ENCODE measurements around the gene SELENOV. TPM values are rescaled to one million over a fixed set of nuclear protein-coding genes. Genes with fewer than 3 reads are reported as not detected.
A peak's percentile ranks its signal among the peaks of the same experiment; 100 is the strongest.

SELENOV gene
- total and polyA plus RNA-seq, 9 donors, result 0.08 to 0.48 (median 0.34) TPM; not detected in 3

DNA sequence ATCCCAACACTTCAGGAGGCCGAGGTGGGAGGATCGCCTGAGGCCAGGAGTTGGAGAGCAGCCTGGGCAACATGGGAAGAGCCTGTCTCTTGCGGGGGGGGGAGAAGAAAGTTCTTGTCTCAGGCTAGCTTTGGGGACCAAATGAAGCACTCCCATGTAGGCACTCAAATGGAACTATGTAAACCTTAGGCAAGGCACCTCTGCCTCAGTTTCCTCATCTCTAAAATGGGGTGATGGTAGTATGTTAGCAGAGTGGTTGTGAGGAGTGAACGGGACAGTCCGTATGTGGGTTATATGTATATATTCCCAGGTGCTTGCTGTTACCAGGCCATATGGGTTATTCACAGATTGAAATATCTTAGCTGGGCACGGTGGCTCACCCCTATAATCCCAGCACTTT, 22.7 kb upstream of the SELENOV start:
- Histone ChIP-seq H3K27ac (ENCODE audit: low read length) (no peak overlapping the region), H3K4me3 (ENCODE audit: low read length) (no peak overlapping the region), H3K9me3 (replicated peaks; ENCODE audit: control insufficient read depth, low read depth, low read length) (no peaks in the 10 kb centered on the region), H3K27me3 (ENCODE audit: control insufficient read depth, insufficient read depth, low read length) (peaks cover 14% of the 10 kb centered on the region), H3K36me3 (ENCODE audit: control insufficient read depth, insufficient read depth, low read length) (peaks cover 41% of the 10 kb centered on the region), H3K4me1 (ENCODE audit: control insufficient read depth, insufficient read depth, low read length) (no peaks in the 10 kb centered on the region)
- no peak for DNase-seq
- WGBS (ENCODE audit: insufficient coverage), result 67% methylated on average over 1 of the region's 6 CpGs

DNA sequence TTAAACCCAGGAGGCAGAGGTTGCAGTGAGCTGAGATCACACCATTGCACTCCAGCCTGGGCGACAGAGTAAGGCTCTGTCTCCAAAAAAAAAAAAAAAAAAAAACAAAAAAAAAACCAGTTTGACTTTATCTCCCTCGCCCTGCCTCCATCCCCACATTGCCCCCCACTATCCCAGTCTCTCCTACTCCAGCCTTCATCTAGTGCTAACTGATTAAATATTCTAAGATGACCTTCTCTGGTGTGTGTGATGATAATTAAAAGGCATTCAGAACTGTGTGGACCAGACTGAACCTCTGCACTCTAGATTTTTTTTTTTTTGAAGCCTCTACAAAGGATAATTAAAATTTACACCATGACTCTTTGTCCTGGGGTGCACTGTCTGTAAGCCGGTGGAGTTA, 22.2 kb upstream of the SELENOV start:
- no CpG with 5 or more reads among the region's 3 CpGs for WGBS (ENCODE audit: insufficient coverage)

DNA sequence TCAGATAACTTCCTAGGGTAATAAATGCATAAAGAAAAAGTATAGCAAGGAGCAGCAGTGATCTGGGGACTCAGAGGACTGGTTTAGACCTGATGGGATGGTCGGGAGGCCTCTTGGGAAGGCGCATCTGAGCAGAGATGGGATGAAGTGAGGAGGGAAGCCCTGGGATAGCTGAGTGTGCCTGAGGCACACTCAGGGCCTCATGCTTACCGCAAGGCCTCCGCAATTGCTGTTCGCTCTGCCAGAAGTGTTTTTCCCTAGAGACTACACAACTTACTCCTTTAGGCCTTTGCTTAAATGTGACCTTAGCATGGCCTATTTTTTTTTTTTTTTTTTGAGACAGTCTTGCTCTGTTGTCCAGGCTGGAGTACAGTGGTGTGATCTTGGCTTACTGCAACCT, 20.3 kb upstream of the SELENOV start:
- Histone ChIP-seq H3K4me1 (ENCODE audit: control insufficient read depth, insufficient read depth, low read length) (peaks cover 14% of the 10 kb centered on the region), H3K4me3 (ENCODE audit: low read length) (no peak overlapping the region), H3K27ac (ENCODE audit: low read length) (no peak overlapping the region), H3K36me3 (ENCODE audit: control insufficient read depth, insufficient read depth, low read length) (peaks cover 17% of the 10 kb centered on the region), H3K27me3 (ENCODE audit: control insufficient read depth, insufficient read depth, low read length) (peaks cover 38% of the 10 kb centered on the region), H3K9me3 (replicated peaks; ENCODE audit: control insufficient read depth, low read depth, low read length) (no peaks in the 10 kb centered on the region)
- 46% methylated on average over 2 of the region's 5 CpGs for WGBS (ENCODE audit: insufficient coverage)
- no peak for DNase-seq

More for the DNA sequence above, 22.2 kb upstream of the SELENOV start:
- Histone ChIP-seq H3K4me3 (ENCODE audit: low read length) (no peak overlapping the region), H3K4me1 (ENCODE audit: control insufficient read depth, insufficient read depth, low read length) (peaks cover 3% of the 10 kb centered on the region), H3K36me3 (ENCODE audit: control insufficient read depth, insufficient read depth, low read length) (peaks cover 36% of the 10 kb centered on the region), H3K27me3 (ENCODE audit: control insufficient read depth, insufficient read depth, low read length) (peaks cover 20% of the 10 kb centered on the region), H3K27ac (ENCODE audit: low read length) (no peak overlapping the region), H3K9me3 (replicated peaks; ENCODE audit: control insufficient read depth, low read depth, low read length) (no peaks in the 10 kb centered on the region)
- DNase-seq, result no peak

DNA sequence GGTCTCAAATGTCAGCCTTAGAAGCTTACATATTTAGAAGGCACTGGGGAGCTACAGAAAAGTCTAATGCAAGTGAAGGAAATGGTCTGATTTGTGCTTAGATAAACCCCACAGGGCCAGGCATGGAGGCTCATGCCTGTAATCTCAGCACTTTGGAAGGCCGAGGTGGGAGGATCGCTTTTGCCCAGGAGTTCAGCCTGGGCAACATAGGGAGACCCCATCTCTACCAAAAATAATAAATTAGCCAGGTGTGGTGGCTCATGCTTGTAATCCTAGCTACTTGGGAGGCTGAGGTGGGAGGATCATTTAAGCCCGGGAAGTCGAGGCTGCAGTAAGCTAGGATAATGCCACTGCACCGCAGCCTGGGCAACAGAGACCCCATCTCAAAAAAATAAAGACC, 18.9 kb upstream of the SELENOV start:
- Histone ChIP-seq H3K36me3 (ENCODE audit: control insufficient read depth, insufficient read depth, low read length) (peaks cover 10% of the 10 kb centered on the region), H3K4me1 (ENCODE audit: control insufficient read depth, insufficient read depth, low read length) (peaks cover 14% of the 10 kb centered on the region), H3K4me3 (ENCODE audit: low read length) (no peak overlapping the region), H3K9me3 (replicated peaks; ENCODE audit: control insufficient read depth, low read depth, low read length) (no peaks in the 10 kb centered on the region), H3K27ac (ENCODE audit: low read length) (no peak overlapping the region), H3K27me3 (ENCODE audit: control insufficient read depth, insufficient read depth, low read length) (peaks cover 50% of the 10 kb centered on the region)
- no CpG with 5 or more reads among the region's 5 CpGs for WGBS (ENCODE audit: insufficient coverage)
- no peak for DNase-seq

DNA sequence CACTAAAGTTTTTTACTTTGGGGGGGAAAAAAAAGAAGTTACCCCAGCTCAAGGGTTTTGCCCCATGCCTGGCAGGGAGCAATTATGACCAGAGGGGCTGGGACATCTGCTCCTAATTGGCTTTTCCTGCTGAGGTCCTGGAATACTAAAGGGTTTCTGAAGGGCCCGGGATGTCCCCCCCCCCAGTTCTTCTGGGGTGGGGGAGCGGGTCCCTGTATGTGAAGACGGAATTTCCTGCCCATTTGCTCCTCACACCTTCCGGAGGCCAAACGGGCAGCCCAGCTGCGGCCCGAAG, 17.3 kb upstream of the SELENOV start:
- Histone ChIP-seq H3K27ac (ENCODE audit: low read length) (no peak overlapping the region), H3K4me3 (ENCODE audit: low read length) (no peak overlapping the region), H3K36me3 (ENCODE audit: control insufficient read depth, insufficient read depth, low read length) (no peaks in the 10 kb centered on the region), H3K4me1 (ENCODE audit: control insufficient read depth, insufficient read depth, low read length) (peaks cover 14% of the 10 kb centered on the region), H3K27me3 (ENCODE audit: control insufficient read depth, insufficient read depth, low read length) (peaks cover 61% of the 10 kb centered on the region), H3K9me3 (replicated peaks; ENCODE audit: control insufficient read depth, low read depth, low read length) (no peaks in the 10 kb centered on the region)
- no CpG with 5 or more reads among the region's 7 CpGs for WGBS (ENCODE audit: insufficient coverage)
- no peak for DNase-seq

DNA sequence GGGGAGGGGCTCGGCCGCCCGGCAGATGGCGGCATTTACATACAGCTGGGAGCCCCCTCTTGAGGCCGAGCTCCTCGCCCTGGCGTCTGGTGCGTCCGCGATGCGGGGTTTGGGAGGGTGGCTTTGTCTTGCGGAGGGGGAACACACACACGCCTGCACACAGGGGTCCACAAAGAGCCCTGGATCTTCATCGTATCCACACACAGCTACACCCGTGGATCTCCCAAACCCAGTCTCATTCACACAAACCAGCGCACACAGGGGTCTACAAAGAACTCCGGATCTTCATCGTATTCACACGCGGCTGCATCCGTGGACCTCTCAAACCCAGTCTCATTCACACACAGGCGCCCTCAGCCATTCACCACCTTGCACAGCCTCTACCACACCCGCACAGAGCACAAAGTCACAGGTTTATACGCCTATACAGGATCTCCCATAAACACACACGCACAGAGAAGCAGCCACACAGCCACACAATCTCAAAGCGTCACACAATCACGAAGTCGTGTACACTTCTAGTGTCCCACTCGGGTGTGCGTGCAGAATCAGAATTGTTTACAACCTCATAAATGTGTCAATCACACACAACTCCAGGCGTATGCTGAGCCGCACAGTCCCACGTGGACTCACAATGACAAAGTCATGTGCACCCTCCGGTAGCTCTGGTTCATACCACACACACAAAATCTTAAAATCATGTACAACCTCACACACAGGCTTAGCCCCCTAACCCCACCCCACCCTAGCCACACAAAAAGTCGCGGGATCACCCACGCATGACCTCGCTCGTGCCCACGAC, 16.7 kb upstream of the SELENOV start:
- under 1% methylated on average over 30 of the region's 40 CpGs for WGBS (ENCODE audit: insufficient coverage)
- H3K27me3 ChIP-seq (ENCODE audit: control insufficient read depth, insufficient read depth, low read length), result peaks cover 64% of the 10 kb centered on the region
- peaks cover 17% of the 10 kb centered on the region for H3K4me1 ChIP-seq (ENCODE audit: control insufficient read depth, insufficient read depth, low read length)
- peak; percentile 55 for DNase-seq
- no peaks in the 10 kb centered on the region for H3K9me3 ChIP-seq (replicated peaks; ENCODE audit: control insufficient read depth, low read depth, low read length)
- H3K4me3 ChIP-seq (ENCODE audit: low read length), result no peak overlapping the region
- H3K27ac ChIP-seq (ENCODE audit: low read length), result no peak overlapping the region
- H3K36me3 ChIP-seq (ENCODE audit: control insufficient read depth, insufficient read depth, low read length), result no peaks in the 10 kb centered on the region

DNA sequence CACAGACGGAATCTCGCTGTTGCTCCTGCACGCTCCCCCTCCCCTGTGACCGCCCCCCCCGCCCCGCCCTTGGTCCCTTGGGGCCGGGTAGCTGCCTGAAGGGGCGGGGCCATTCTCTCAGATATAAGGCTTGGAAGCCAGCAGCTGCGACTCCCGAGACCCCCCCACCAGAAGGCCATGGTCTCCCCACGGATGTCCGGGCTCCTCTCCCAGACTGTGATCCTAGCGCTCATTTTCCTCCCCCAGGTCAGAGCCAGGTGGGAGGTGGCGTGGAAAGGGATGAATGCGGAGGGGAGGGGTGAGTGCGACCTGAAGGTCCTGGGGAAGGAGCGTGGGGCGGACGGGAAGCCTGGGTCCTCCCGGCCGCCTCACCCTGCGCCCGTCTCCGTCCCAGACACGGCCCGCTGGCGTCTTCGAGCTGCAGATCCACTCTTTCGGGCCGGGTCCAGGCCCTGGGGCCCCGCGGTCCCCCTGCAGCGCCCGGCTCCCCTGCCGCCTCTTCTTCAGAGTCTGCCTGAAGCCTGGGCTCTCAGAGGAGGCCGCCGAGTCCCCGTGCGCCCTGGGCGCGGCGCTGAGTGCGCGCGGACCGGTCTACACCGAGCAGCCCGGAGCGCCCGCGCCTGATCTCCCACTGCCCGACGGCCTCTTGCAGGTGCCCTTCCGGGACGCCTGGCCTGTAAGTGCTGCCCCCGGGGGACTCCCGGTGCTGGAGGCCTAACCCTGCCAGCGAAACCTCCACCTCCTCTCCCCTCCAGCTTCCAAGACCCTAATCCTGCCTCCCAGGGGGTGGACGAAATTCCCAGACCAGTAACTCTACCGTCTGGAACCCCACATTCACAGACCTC, 15.9 kb upstream of the SELENOV start, which contains the start of gene DLL3:
Gene DLL3 (plus strand): TSS at position 150 of the 845 bp plus-strand sequence. CDS start 28 bp downstream, at position 178.
- H3K4me3 ChIP-seq (ENCODE audit: low read length), result no peak within 1 kb of the TSS
- H3K27me3 ChIP-seq (ENCODE audit: control insufficient read depth, insufficient read depth, low read length), result peaks cover 72% of the 10 kb centered on the region
- no peak within 1 kb of the TSS for H3K27ac ChIP-seq (ENCODE audit: low read length)
- H3K36me3 ChIP-seq (ENCODE audit: control insufficient read depth, insufficient read depth, low read length), result no peaks in the 10 kb centered on the region
- WGBS (ENCODE audit: insufficient coverage), result 1% methylated on average over 44 of the region's 60 CpGs
- H3K4me1 ChIP-seq (ENCODE audit: control insufficient read depth, insufficient read depth, low read length), result peaks cover 18% of the 10 kb centered on the region
- no peaks in the 10 kb centered on the region for H3K9me3 ChIP-seq (replicated peaks; ENCODE audit: control insufficient read depth, low read depth, low read length)
- no peak for DNase-seq

DNA sequence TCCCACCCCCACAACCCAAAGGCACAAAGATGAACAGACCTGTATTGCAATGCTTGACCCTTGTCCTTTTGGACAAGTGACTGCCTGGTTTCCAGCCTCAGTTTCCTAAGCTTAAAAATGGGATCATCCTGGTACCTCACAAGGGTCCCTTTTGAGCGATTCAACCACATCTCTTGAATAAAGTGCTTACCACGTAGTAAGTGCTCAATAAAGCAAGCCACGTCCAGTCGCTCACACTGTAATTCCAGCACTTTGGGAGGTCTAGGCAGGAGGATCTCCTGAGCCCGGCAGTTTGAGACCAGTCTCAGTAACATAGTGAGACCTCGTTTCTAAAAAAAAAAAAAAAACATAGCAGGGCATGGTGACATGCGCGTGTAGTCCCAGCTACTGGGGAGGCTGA, 15.0 kb upstream of the SELENOV start:
- Histone ChIP-seq H3K9me3 (replicated peaks; ENCODE audit: control insufficient read depth, low read depth, low read length) (no peaks in the 10 kb centered on the region), H3K4me3 (ENCODE audit: low read length) (no peak overlapping the region), H3K36me3 (ENCODE audit: control insufficient read depth, insufficient read depth, low read length) (no peaks in the 10 kb centered on the region), H3K4me1 (ENCODE audit: control insufficient read depth, insufficient read depth, low read length) (peaks cover 18% of the 10 kb centered on the region), H3K27me3 (ENCODE audit: control insufficient read depth, insufficient read depth, low read length) (peaks cover 80% of the 10 kb centered on the region), H3K27ac (ENCODE audit: low read length) (no peak overlapping the region)
- 73% methylated on average over 5 of the region's 8 CpGs for WGBS (ENCODE audit: insufficient coverage)
- no peak for DNase-seq

DNA sequence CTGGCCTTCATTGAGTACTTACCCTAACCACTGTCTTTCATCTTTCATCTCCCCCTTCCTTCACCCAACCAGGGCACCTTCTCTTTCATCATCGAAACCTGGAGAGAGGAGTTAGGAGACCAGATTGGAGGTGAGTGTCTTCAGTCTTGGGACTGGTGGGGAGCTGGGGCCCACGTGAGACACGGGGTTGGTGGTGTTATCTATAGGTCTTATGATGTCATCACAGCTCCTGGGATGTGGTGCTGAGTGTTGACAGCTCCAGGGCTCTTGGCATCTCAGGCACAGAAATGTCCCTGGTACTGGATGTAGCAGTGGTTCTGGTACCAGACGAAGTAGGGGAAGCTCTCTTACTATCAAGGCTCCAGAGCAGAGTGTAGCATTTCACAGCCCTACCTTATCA, 14.4 kb upstream of the SELENOV start:
- peaks cover 18% of the 10 kb centered on the region for H3K4me1 ChIP-seq (ENCODE audit: control insufficient read depth, insufficient read depth, low read length)
- WGBS (ENCODE audit: insufficient coverage), result 24% methylated on average over 2 of the region's 4 CpGs
- H3K9me3 ChIP-seq (replicated peaks; ENCODE audit: control insufficient read depth, low read depth, low read length), result no peaks in the 10 kb centered on the region
- no peaks in the 10 kb centered on the region for H3K36me3 ChIP-seq (ENCODE audit: control insufficient read depth, insufficient read depth, low read length)
- no peak overlapping the region for H3K4me3 ChIP-seq (ENCODE audit: low read length)
- no peak for DNase-seq
- H3K27ac ChIP-seq (ENCODE audit: low read length), result no peak overlapping the region
- peaks cover 86% of the 10 kb centered on the region for H3K27me3 ChIP-seq (ENCODE audit: control insufficient read depth, insufficient read depth, low read length)

DNA sequence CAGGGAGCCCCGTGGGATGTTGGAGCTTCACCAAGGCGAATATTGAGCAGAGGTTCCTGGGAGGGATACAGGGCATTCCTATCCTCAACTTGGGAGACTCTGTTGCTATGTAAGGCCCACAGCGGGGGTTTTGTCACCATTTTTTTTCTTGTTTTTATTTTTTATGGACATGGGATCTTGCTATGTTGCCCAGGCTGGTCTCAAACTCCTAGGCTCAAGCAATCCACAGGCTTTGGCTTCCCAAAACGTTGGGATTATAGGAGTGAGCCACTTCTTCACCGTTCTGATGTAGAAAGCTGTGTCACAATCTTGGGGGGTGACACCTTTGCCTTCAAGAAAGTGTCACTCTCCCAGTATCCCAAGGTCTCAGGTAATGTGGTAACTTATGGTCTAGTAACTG, 13.6 kb upstream of the SELENOV start:
- no peaks in the 10 kb centered on the region for H3K9me3 ChIP-seq (replicated peaks; ENCODE audit: control insufficient read depth, low read depth, low read length)
- DNase-seq, result no peak
- H3K4me3 ChIP-seq (ENCODE audit: low read length), result no peak overlapping the region
- 72% methylated on average over 4 of the region's 5 CpGs for WGBS (ENCODE audit: insufficient coverage)
- peaks cover 85% of the 10 kb centered on the region for H3K27me3 ChIP-seq (ENCODE audit: control insufficient read depth, insufficient read depth, low read length)
- peaks cover 18% of the 10 kb centered on the region for H3K4me1 ChIP-seq (ENCODE audit: control insufficient read depth, insufficient read depth, low read length)
- no peak overlapping the region for H3K27ac ChIP-seq (ENCODE audit: low read length)
- no peaks in the 10 kb centered on the region for H3K36me3 ChIP-seq (ENCODE audit: control insufficient read depth, insufficient read depth, low read length)
